Activated naive CD8-positive, alpha-beta T cell (primary cell): ENCODE results near the gene MUC4.
"Not testable (repeated sequence)": the region's sequence is repeated elsewhere in the genome, so short reads cannot be mapped to it uniquely, and the experiment has no call there.

Experiments
- H3K27ac Mint-ChIP-seq: one replicate; pipeline ENCODE4 v1.8.0; 2021; ENCODE audit warnings: mixed read lengths
- H3K27me3 Mint-ChIP-seq: one replicate; pipeline ENCODE4 v1.8.0; 2021; ENCODE audit warnings: mixed read lengths
- H3K36me3 Mint-ChIP-seq: one replicate; pipeline ENCODE4 v1.8.0; 2021; ENCODE audit warnings: mixed read lengths
- H3K4me1 Mint-ChIP-seq: one replicate; pipeline ENCODE4 v1.8.0; 2021; ENCODE audit warnings: low read depth, mixed read lengths
- H3K4me3 Mint-ChIP-seq: one replicate; pipeline ENCODE4 v1.8.0; 2021; ENCODE audit warnings: mild to moderate bottlenecking, mixed read lengths
- H3K9me3 Mint-ChIP-seq: one replicate; pipeline ENCODE4 v1.8.0; 2021; ENCODE audit warnings: low read depth, mixed read lengths

Gene MUC4

GRCh38 chr3:195755791-195756676 is 55.7 kb downstream of the MUC4 start:
- H3K9me3 Mint-ChIP-seq = no peaks in the 10 kb centered on the region
- H3K36me3 Mint-ChIP-seq = no peaks in the 10 kb centered on the region
- peaks cover 4% of the 10 kb centered on the region for H3K27me3 Mint-ChIP-seq
- no peak overlapping the region for H3K4me3 Mint-ChIP-seq
- H3K27ac Mint-ChIP-seq = no peak overlapping the region
- H3K4me1 Mint-ChIP-seq = peaks cover 11% of the 10 kb centered on the region

GRCh38 chr3:195755391-195755790 is 56.3 kb downstream of the MUC4 start:
- Mint-ChIP-seq H3K36me3 (no peaks in the 10 kb centered on the region), H3K4me3 (no peak overlapping the region), H3K27ac (no peak overlapping the region), H3K4me1 (peaks cover 11% of the 10 kb centered on the region), H3K27me3 (peaks cover 4% of the 10 kb centered on the region), H3K9me3 (no peaks in the 10 kb centered on the region)

GRCh38 chr3:195754906-195755305 is 56.8 kb downstream of the MUC4 start:
- Mint-ChIP-seq H3K4me1 (peaks cover 11% of the 10 kb centered on the region), H3K9me3 (no peaks in the 10 kb centered on the region), H3K36me3 (no peaks in the 10 kb centered on the region), H3K27me3 (peaks cover 2% of the 10 kb centered on the region), H3K4me3 (no peak overlapping the region), H3K27ac (no peak overlapping the region)

GRCh38 chr3:195754141-195754540 is 57.6 kb downstream of the MUC4 start:
- Mint-ChIP-seq H3K27ac (no peak overlapping the region), H3K4me3 (no peak overlapping the region), H3K36me3 (no peaks in the 10 kb centered on the region), H3K4me1 (peaks cover 11% of the 10 kb centered on the region), H3K9me3 (no peaks in the 10 kb centered on the region), H3K27me3 (peaks cover 2% of the 10 kb centered on the region)

GRCh38 chr3:195753581-195753980 is 58.1 kb downstream of the MUC4 start:
- peaks cover 16% of the 10 kb centered on the region for H3K4me1 Mint-ChIP-seq
- H3K27ac Mint-ChIP-seq = no peak overlapping the region
- H3K27me3 Mint-ChIP-seq = peaks cover 2% of the 10 kb centered on the region
- H3K9me3 Mint-ChIP-seq = no peaks in the 10 kb centered on the region
- no peaks in the 10 kb centered on the region for H3K36me3 Mint-ChIP-seq
- no peak overlapping the region for H3K4me3 Mint-ChIP-seq

GRCh38 chr3:195752546-195753331 is 59.0 kb downstream of the MUC4 start:
- peaks cover 19% of the 10 kb centered on the region for H3K4me1 Mint-ChIP-seq
- H3K4me3 Mint-ChIP-seq = no peak overlapping the region
- no peak overlapping the region for H3K27ac Mint-ChIP-seq
- no peaks in the 10 kb centered on the region for H3K36me3 Mint-ChIP-seq
- H3K9me3 Mint-ChIP-seq = no peaks in the 10 kb centered on the region
- H3K27me3 Mint-ChIP-seq = peaks cover under 1% of the 10 kb centered on the region

- H3K27me3 Mint-ChIP-seq = no peaks in the 10 kb centered on the region
- peaks cover 21% of the 10 kb centered on the region for H3K4me1 Mint-ChIP-seq
- no peaks in the 10 kb centered on the region for H3K9me3 Mint-ChIP-seq
- no peak overlapping the region for H3K4me3 Mint-ChIP-seq
- H3K36me3 Mint-ChIP-seq = no peaks in the 10 kb centered on the region
- no peak overlapping the region for H3K27ac Mint-ChIP-seq
Observed at GRCh38 chr3:195752066-195752465, 59.7 kb downstream of the MUC4 start.

- Mint-ChIP-seq H3K4me1 (peaks cover 19% of the 10 kb centered on the region), H3K27me3 (no peaks in the 10 kb centered on the region), H3K4me3 (no peak overlapping the region)
Observed at GRCh38 chr3:195751560-195751959, 60.2 kb downstream of the MUC4 start.

GRCh38 chr3:195750797-195751520 is 60.8 kb downstream of the MUC4 start:
- Mint-ChIP-seq H3K9me3 (no peaks in the 10 kb centered on the region), H3K27ac (no peak overlapping the region), H3K27me3 (no peaks in the 10 kb centered on the region), H3K36me3 (no peaks in the 10 kb centered on the region), H3K4me1 (peaks cover 16% of the 10 kb centered on the region), H3K4me3 (no peak overlapping the region)

More at GRCh38 chr3:195751560-195751959, 60.2 kb downstream of the MUC4 start:
- H3K36me3 Mint-ChIP-seq = no peaks in the 10 kb centered on the region
- no peaks in the 10 kb centered on the region for H3K9me3 Mint-ChIP-seq
- no peak overlapping the region for H3K27ac Mint-ChIP-seq

GRCh38 chr3:195749101-195749500 is 62.6 kb downstream of the MUC4 start:
- not testable (repeated sequence) for H3K36me3 Mint-ChIP-seq, H3K27ac Mint-ChIP-seq, H3K27me3 Mint-ChIP-seq, H3K9me3 Mint-ChIP-seq, H3K4me3 Mint-ChIP-seq
- peaks cover 13% of the 10 kb centered on the region for H3K4me1 Mint-ChIP-seq

GRCh38 chr3:195748661-195749060 is 63.1 kb downstream of the MUC4 start:
- Mint-ChIP-seq H3K4me3 (peak overlapping the region; percentile 52), H3K27ac (no peak overlapping the region), H3K27me3 (no peaks in the 10 kb centered on the region), H3K36me3 (no peaks in the 10 kb centered on the region), H3K4me1 (peaks cover 13% of the 10 kb centered on the region), H3K9me3 (no peaks in the 10 kb centered on the region)

GRCh38 chr3:195746751-195747150 is 65.0 kb downstream of the MUC4 start:
- Mint-ChIP-seq H3K27ac (no peak overlapping the region), H3K4me3 (no peak overlapping the region), H3K27me3 (no peaks in the 10 kb centered on the region), H3K9me3 (no peaks in the 10 kb centered on the region), H3K4me1 (peaks cover 13% of the 10 kb centered on the region), H3K36me3 (no peaks in the 10 kb centered on the region)

- no peak overlapping the region for H3K4me3 Mint-ChIP-seq
- H3K36me3 Mint-ChIP-seq = no peaks in the 10 kb centered on the region
- H3K4me1 Mint-ChIP-seq = peaks cover 13% of the 10 kb centered on the region
- no peak overlapping the region for H3K27ac Mint-ChIP-seq
- no peaks in the 10 kb centered on the region for H3K9me3 Mint-ChIP-seq
- H3K27me3 Mint-ChIP-seq = no peaks in the 10 kb centered on the region
Observed at GRCh38 chr3:195746346-195746745, 65.4 kb downstream of the MUC4 start.

- Mint-ChIP-seq H3K27ac (no peak overlapping the region), H3K4me1 (peaks cover 13% of the 10 kb centered on the region), H3K36me3 (no peaks in the 10 kb centered on the region), H3K27me3 (no peaks in the 10 kb centered on the region), H3K4me3 (no peak overlapping the region), H3K9me3 (no peaks in the 10 kb centered on the region)
Observed at GRCh38 chr3:195744437-195744836, 67.3 kb downstream of the MUC4 start.
